Loucy (cell line): ENCODE results near the gene RPUSD3.

Experiments
- H2AFZ ChIP-seq: fragments of 200-600 bp; sonication (generic); 2 replicates; pipeline ENCODE4 v1.6.0; 2016; ENCODE audit warnings: antibody characterized with exemption, mild to moderate bottlenecking, low read length, moderate library complexity
- H3F3A ChIP-seq: fragments of 200-600 bp; 2 replicates; pipeline ENCODE4 v1.6.0; 2016; ENCODE audit warnings: antibody characterized with exemption, low read depth, mild to moderate bottlenecking
- H3K27me3 ChIP-seq: fragments of 200-600 bp; sonication (generic); 2 replicates; pipeline ENCODE4 v1.6.1; 2014; ENCODE audit warnings: low read length, mild to moderate bottlenecking; ENCODE audit not compliant: insufficient read depth, poor library complexity, severe bottlenecking
- H3K36me3 ChIP-seq: fragments of 200-600 bp; sonication (generic); 2 replicates; pipeline ENCODE4 v1.6.1; 2016; ENCODE audit warnings: low read length; ENCODE audit not compliant: insufficient read depth
- H3K4me1 ChIP-seq: fragments of 200-600 bp; sonication (generic); 2 replicates; pipeline ENCODE4 v1.5.1; 2014; ENCODE audit warnings: low read length, mild to moderate bottlenecking; ENCODE audit not compliant: insufficient read depth, poor library complexity, severe bottlenecking
- H3K4me2 ChIP-seq: fragments of 200-600 bp; sonication (generic); 2 replicates; pipeline ENCODE4 v1.6.0; 2014; ENCODE audit warnings: antibody characterized with exemption, low read length, low read depth, mild to moderate bottlenecking; ENCODE audit not compliant: poor library complexity, severe bottlenecking
- H3K4me3 ChIP-seq: fragments of 200-600 bp; sonication (generic); 2 replicates; pipeline ENCODE4 v1.5.1; 2014; ENCODE audit warnings: low read length, mild to moderate bottlenecking, mixed read lengths; ENCODE audit not compliant: poor library complexity, severe bottlenecking
- H3K79me2 ChIP-seq: fragments of 200-600 bp; sonication (generic); 2 replicates; pipeline ENCODE4 v1.6.1; 2014; ENCODE audit warnings: low read length; ENCODE audit not compliant: insufficient read depth
- H3K9ac ChIP-seq: fragments of 200-600 bp; sonication (generic); 2 replicates; pipeline ENCODE4 v1.6.0; 2014; ENCODE audit warnings: mild to moderate bottlenecking, low read depth, low read length, moderate library complexity; ENCODE audit not compliant: poor library complexity, severe bottlenecking
- H3K9me2 ChIP-seq: fragments of 200-600 bp; sonication (generic); replicated peaks from 2 replicates; pipeline ENCODE4 v1.6.1; 2016; ENCODE audit warnings: low read depth, low read length, mixed read lengths
- H3K9me3 ChIP-seq: fragments of 200-600 bp; sonication (generic); 2 replicates; pipeline ENCODE4 v1.6.1; 2014; ENCODE audit warnings: mild to moderate bottlenecking, antibody characterized with exemption, low read length, low read depth; ENCODE audit not compliant: insufficient read depth
- H4K20me1 ChIP-seq: fragments of 200-600 bp; sonication (generic); 2 replicates; pipeline ENCODE4 v1.6.0; 2014; ENCODE audit warnings: antibody characterized with exemption, low read length, mild to moderate bottlenecking; ENCODE audit not compliant: insufficient read depth, poor library complexity, severe bottlenecking
- EZH2phosphoT487 ChIP-seq: fragments of 200-600 bp; IDR thresholded peaks from 2 replicates; pipeline ENCODE4 v1.6.1; 2018; ENCODE audit warnings: antibody characterized with exemption, mild to moderate bottlenecking, moderate library complexity, borderline replicate concordance
- TF ChIP-seq, protein P1 (sequence below): fragments of 200-600 bp; sonication (generic); conservative IDR thresholded peaks from 2 replicates; pipeline ENCODE4 v1.5.1; 2014; ENCODE audit warnings: mild to moderate bottlenecking, antibody characterized with exemption, low read length

Gene RPUSD3

GRCh38 chr3:9826815-9827573 is 16.8 kb downstream of the RPUSD3 start:
- no peaks in the 10 kb centered on the region for H3K27me3 ChIP-seq
- no peak for TF ChIP-seq EZH2phosphoT487
- TF ChIP-seq, protein P1, sequence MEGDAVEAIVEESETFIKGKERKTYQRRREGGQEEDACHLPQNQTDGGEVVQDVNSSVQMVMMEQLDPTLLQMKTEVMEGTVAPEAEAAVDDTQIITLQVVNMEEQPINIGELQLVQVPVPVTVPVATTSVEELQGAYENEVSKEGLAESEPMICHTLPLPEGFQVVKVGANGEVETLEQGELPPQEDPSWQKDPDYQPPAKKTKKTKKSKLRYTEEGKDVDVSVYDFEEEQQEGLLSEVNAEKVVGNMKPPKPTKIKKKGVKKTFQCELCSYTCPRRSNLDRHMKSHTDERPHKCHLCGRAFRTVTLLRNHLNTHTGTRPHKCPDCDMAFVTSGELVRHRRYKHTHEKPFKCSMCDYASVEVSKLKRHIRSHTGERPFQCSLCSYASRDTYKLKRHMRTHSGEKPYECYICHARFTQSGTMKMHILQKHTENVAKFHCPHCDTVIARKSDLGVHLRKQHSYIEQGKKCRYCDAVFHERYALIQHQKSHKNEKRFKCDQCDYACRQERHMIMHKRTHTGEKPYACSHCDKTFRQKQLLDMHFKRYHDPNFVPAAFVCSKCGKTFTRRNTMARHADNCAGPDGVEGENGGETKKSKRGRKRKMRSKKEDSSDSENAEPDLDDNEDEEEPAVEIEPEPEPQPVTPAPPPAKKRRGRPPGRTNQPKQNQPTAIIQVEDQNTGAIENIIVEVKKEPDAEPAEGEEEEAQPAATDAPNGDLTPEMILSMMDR: peak; percentile 54
- peaks cover 14% of the 10 kb centered on the region; the same call in 1 of the 2 replicates for H3K36me3 ChIP-seq
- no peaks in the 10 kb centered on the region for H3K4me1 ChIP-seq
- no peaks in the 10 kb centered on the region for H4K20me1 ChIP-seq
- no peaks in the 10 kb centered on the region for H3K79me2 ChIP-seq
- no peak overlapping the region for H3K4me3 ChIP-seq
- no peaks in the 10 kb centered on the region for H3F3A ChIP-seq
- H3K9ac ChIP-seq: no peak overlapping the region
- no peak overlapping the region for H2AFZ ChIP-seq
- H3K4me2 ChIP-seq: no peak overlapping the region
- no peaks in the 10 kb centered on the region for H3K9me2 ChIP-seq
- H3K9me3 ChIP-seq: no peaks in the 10 kb centered on the region

- Histone ChIP-seq H3K36me3 (peaks cover 14% of the 10 kb centered on the region; the same call in 1 of the 2 replicates), H3K79me2 (no peaks in the 10 kb centered on the region), H3K4me3 (no peak overlapping the region), H2AFZ (no peak overlapping the region), H4K20me1 (no peaks in the 10 kb centered on the region), H3K9me3 (no peaks in the 10 kb centered on the region), H3K27me3 (no peaks in the 10 kb centered on the region), H3K9ac (no peak overlapping the region), H3K4me1 (no peaks in the 10 kb centered on the region), H3K9me2 (no peaks in the 10 kb centered on the region), H3F3A (no peaks in the 10 kb centered on the region), H3K4me2 (no peak overlapping the region)
- TF ChIP-seq, protein P1: no peak
- TF ChIP-seq EZH2phosphoT487: no peak
Measured at GRCh38 chr3:9825451-9826040, 18.3 kb downstream of the RPUSD3 start.

DNA sequence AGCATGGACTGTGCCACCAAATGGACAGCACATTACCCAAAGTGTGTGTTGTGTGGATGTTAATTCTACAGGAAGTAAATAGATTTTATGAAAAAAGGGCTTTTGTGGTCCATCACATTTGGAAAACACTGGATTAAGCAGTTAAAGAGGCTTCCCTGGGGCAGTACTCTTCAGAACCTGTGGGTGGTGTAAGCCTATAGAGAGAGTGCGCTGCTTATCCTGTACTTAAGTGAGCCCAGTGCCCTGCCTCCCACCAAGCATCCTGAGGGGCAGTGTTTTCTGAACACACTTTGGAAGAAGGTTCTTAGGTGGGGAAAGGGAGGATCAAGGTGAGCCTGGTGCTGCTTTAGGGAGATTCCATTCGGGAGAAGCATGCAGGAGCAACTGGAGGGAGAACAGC is 22.9 kb downstream of the RPUSD3 start:
- Histone ChIP-seq H3K9me2 (no peaks in the 10 kb centered on the region), H3K36me3 (no peaks in the 10 kb centered on the region), H2AFZ (no peak overlapping the region), H3K27me3 (no peaks in the 10 kb centered on the region), H3K79me2 (no peaks in the 10 kb centered on the region), H3K9me3 (no peaks in the 10 kb centered on the region), H3K9ac (no peak overlapping the region), H3K4me1 (no peaks in the 10 kb centered on the region), H3K4me3 (no peak overlapping the region), H3F3A (no peaks in the 10 kb centered on the region), H4K20me1 (no peaks in the 10 kb centered on the region), H3K4me2 (no peak overlapping the region)
- TF ChIP-seq, protein P1: peak; percentile 53
- no peak for TF ChIP-seq EZH2phosphoT487
